Fibroblast of pulmonary artery (primary cell): Measurements from ENCODE around the gene NPHP4.

Source experiments
- DNase-seq: peaks from one replicate; pipeline ENCODE4 v3.0.0-alpha.2; 2010; ENCODE audit warnings: low read depth
- H3K4me3 ChIP-seq: replicated peaks from 2 replicates; pipeline ENCODE4 v1.5.1; 2011; ENCODE audit warnings: low read depth, mild to moderate bottlenecking, control low read depth, low read length, moderate library complexity
- CTCF ChIP-seq: IDR thresholded peaks from 2 replicates; pipeline ENCODE4 v1.5.1; 2011; ENCODE audit warnings: mild to moderate bottlenecking, control low read depth, low read length, inconsistent platforms; ENCODE audit errors: missing control alignments

NPHP4 gene

GRCh38 chr1:5860277-5860676 is 131.9 kb downstream of the NPHP4 start:
- TF ChIP-seq CTCF: no peak
- DNase-seq: no peak
- no peak overlapping the region for H3K4me3 ChIP-seq

DNA sequence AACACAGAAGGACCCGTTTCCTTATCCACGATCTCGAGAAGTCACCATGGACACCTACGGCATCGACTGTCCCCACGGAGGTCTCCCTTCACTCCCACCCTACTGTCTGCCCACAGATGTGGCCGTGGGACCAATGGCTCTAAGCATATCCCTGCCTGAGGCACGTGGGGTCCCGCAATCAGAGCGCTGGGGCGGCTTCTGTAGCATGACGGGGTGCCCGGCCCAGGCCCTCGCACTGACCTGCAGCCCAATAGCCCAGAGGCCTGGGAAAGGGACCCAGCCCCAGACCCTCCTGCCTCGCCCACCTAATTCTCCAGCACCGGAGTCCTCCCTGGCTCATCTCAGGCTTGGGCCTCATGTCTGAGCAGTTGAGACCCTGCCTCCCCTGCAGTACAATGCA is 132.5 kb downstream of the NPHP4 start:
- DNase-seq: no peak
- TF ChIP-seq CTCF: no peak
- H3K4me3 ChIP-seq: no peak overlapping the region

DNA sequence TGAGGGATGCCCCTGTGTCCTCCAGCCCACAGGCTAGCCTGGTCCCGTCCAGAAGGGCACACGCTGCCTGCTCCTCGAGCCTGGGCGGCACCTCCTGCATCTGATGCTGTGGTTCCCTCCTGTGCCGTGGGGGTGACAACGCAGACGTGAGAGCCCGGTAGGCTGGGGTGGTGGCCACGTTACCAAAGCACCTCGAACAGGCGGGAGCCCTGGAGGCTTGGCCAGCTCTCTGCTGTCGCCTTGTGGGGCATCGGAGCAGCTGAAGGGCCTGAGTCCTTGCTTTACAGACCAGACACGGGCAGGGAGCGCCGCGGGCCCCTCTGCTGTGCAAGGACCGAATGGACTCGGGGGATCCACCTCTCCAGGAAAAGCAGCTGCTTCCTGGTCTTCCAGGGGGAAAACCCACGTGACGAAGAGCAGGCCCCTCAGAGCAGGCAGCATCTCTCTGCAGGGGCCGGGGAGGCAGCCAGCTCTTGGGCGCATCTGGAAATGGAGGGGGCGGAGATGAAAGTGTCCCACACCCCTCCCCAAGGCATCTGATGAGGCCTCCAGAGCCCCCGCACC is 133.3 kb downstream of the NPHP4 start:
- no peak overlapping the region for H3K4me3 ChIP-seq
- no peak for TF ChIP-seq CTCF
- no peak for DNase-seq

GRCh38 chr1:5858246-5858645 is 134.0 kb downstream of the NPHP4 start:
- no peak for TF ChIP-seq CTCF
- H3K4me3 ChIP-seq: no peak overlapping the region
- no peak for DNase-seq

DNA sequence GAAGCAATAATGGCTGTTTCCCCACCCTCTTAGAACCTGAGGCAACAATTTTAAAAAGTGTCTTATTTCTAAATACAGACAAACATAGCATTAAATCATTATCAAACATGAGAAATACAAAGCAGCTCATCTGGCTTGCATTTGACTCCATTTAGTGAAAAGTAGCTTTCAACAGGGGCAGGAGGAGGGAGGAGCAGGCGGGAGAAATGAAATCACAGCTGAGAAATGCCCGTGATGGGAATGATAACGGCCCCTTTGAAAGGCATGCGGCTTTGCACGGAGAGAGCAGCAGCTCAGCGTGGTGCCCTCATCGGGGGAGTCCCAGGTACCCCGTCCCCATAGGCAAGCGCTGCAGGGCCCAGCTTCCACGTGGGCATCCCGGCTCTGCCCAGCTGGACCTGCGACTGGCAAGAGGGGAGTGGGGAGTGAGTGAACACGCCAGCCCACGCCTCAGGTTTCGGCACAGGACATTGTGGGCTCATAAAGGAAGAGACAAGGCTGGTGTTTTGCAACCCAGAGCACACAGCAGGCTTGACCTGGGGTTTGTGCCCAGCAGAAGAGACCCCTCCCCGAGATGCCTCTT is 134.6 kb downstream of the NPHP4 start:
- no peak for TF ChIP-seq CTCF
- no peak overlapping the region for H3K4me3 ChIP-seq
- DNase-seq: no peak

- no peak for DNase-seq
- TF ChIP-seq CTCF: no peak
- no peak overlapping the region for H3K4me3 ChIP-seq
These were observed 135.2 kb downstream of the NPHP4 start for GRCh38 chr1:5857011-5857410.

DNA sequence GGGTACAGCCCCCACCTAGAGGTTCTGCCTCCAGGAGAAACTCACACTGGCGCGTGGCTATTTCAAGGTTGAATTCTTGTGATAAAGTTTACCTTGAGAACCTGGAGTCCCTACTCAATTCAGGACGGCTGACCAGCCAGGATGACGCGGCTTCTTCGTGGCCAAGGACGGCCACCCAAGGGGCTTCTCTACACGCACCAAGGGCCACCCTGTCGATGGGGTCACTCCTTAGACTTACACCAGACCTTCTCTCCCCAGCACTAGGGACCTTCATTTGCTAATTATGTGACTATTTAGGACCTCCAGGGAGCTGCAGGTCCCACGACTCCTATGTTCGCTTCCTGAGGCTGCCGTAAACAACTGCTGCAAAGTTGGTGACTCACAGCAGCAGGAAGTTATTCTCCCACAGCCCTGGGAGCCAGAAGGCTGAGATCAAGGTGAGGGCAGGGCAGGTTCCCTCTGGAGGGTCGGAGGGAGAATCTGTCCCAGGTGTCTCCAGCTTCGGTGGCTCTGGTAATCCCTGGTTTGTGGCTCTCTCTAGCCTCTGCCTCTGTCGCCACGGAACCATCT is 135.9 kb downstream of the NPHP4 start:
- no peak overlapping the region for H3K4me3 ChIP-seq
- TF ChIP-seq CTCF: no peak
- DNase-seq: peak; percentile 33
